RWPE1 (cell line): ENCODE data around the gene DOCK4.

Source experiments
- CTCF ChIA-PET: fragments of 350-600 bp; sonication (Branson Sonifier 250); formaldehyde crosslinking; extraction: SDS; loops from one replicate; lab custom pipeline; 2021; lab: Yijun Ruan, JAX
- POLR2A ChIA-PET: fragments of 400-600 bp; formaldehyde crosslinking; extraction: SDS; loops from one replicate; lab custom pipeline; 2020; ENCODE audit warnings: antibody characterized with exemption; ENCODE audit not compliant: low non-redundant PET; lab: Yijun Ruan, JAX
- DNase-seq: peaks from one replicate; pipeline ENCODE4 v3.0.0; 2012; ENCODE audit warnings: low spot score
- H3K27ac ChIP-seq: fragments of 450-650 bp; 2 replicates; pipeline ENCODE4 v1.5.1; 2017
- CTCF ChIP-seq: fragments of 450-650 bp; conservative IDR thresholded peaks from 2 replicates; pipeline ENCODE4 v1.5.1; 2017; ENCODE audit warnings: low read depth, mild to moderate bottlenecking

Gene DOCK4

GRCh38 chr7:111877931-111878330 is 328.3 kb downstream of the DOCK4 start:
- ChIA-PET CTCF (no interaction called here), POLR2A (no interaction called here)
- TF ChIP-seq CTCF: no peak
- DNase-seq: no peak
- H3K27ac ChIP-seq: no peak overlapping the region

GRCh38 chr7:111873963-111874690 is 332.1 kb downstream of the DOCK4 start:
- H3K27ac ChIP-seq: no peak overlapping the region
- TF ChIP-seq CTCF: no peak
- no peak for DNase-seq
- CTCF ChIA-PET: no interaction called here
- POLR2A ChIA-PET: no interaction called here

- CTCF ChIA-PET: no interaction called here
- H3K27ac ChIP-seq: no peak overlapping the region
- TF ChIP-seq CTCF: no peak
- POLR2A ChIA-PET: no interaction called here
- DNase-seq: no peak
Measured at GRCh38 chr7:111873326-111873646, 332.9 kb downstream of the DOCK4 start.

GRCh38 chr7:111872450-111873325 is 333.5 kb downstream of the DOCK4 start:
- TF ChIP-seq CTCF: no peak
- CTCF ChIA-PET: no interaction called here
- POLR2A ChIA-PET: no interaction called here
- no peak for DNase-seq
- H3K27ac ChIP-seq: no peak overlapping the region

GRCh38 chr7:111871283-111871682 is 334.9 kb downstream of the DOCK4 start:
- no peak for DNase-seq
- no peak for TF ChIP-seq CTCF
- ChIA-PET POLR2A (no interaction called here), CTCF (no interaction called here)
- H3K27ac ChIP-seq: no peak overlapping the region

GRCh38 chr7:111869280-111869679 is 336.9 kb downstream of the DOCK4 start:
- no peak for TF ChIP-seq CTCF
- CTCF ChIA-PET: no interaction called here
- no peak overlapping the region for H3K27ac ChIP-seq
- no peak for DNase-seq
- POLR2A ChIA-PET: no interaction called here
